Large intestine (tissue), 3 donors: ENCODE measurements around the gene MGAT4B. TPM values are rescaled to one million over a fixed set of nuclear protein-coding genes. Genes with fewer than 3 reads are reported as not detected.

ENCODE experiments used
- DNase-seq, 2 donors: peaks; one replicate each; pipeline versions ENCODE4 v3.0.0 to v3.0.0-alpha.2; 2013
- H3K27ac ChIP-seq: one replicate; pipeline ENCODE4 v1.5.1; 2013; ENCODE audit warnings: low read length
- H3K27me3 ChIP-seq: 2 replicates; pipeline ENCODE4 v1.6.1; 2013; ENCODE audit warnings: low read length; ENCODE audit not compliant: control insufficient read depth, insufficient read depth
- H3K36me3 ChIP-seq: 2 replicates; pipeline ENCODE4 v1.6.1; 2013; ENCODE audit warnings: low read length; ENCODE audit not compliant: control insufficient read depth, insufficient read depth
- H3K4me1 ChIP-seq: one replicate; pipeline ENCODE4 v1.6.1; 2013; ENCODE audit warnings: low read length; ENCODE audit not compliant: control insufficient read depth, insufficient read depth
- H3K4me3 ChIP-seq: one replicate; pipeline ENCODE4 v1.5.1; 2013; ENCODE audit warnings: low read length
- H3K9me3 ChIP-seq: one replicate; pipeline ENCODE4 v1.6.1; 2013; ENCODE audit warnings: mild to moderate bottlenecking, low read depth, low read length, moderate library complexity; ENCODE audit not compliant: control insufficient read depth
- WGBS: methylation state at CpG from one replicate; pipeline ENCODE4 v1.1.5; 2013; ENCODE audit warnings: low lambda C conversion rate; ENCODE audit not compliant: insufficient coverage; 5-methylcytosine and 5-hydroxymethylcytosine counted together
- polyA plus RNA-seq: library from polyadenylated mRNA; unstranded; fragments of 120-200 nt; gene quantifications from one replicate; pipeline ENCODE4 v1.2.1, GENCODE V29; 2013

Gene MGAT4B
- polyA plus RNA-seq, 1 donor, result 185 TPM

DNA sequence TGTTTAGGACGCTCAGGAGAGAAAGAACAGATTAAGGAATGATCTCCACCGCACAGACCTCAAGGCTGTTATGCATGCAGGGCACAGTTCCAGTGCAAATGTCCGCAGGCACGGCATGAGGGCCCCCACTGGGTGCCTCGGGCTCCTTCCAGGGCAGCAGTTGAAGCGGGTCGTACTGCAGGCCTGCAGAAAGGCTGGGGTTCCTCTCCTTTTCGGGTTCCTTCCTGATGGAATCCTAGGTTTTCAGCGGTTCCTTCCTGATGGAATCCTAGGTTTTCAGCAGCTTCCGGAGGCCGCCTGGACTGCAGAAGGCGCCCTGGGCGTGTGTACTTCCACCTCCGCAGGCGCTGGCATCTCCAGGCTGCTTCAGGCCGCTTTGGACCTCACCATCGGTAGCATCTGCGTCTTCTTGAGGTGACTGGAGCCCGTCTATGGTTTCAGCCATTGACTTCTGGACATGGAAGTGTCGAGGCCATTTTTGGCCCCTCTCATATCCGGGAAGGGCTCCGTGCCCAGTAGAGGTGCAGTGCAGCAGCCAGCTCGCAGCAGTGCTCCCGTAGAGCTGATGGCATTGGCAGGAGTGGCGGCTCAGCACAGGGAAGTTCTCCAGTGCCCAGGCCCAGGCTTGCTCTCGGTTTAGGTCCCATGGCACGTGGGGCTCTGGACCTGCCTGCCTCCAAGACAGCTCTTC, 5.6 kb upstream of the MGAT4B start:
- WGBS, result no CpG with 5 or more reads among the region's 27 CpGs
- Histone ChIP-seq H3K27me3 (no peaks in the 10 kb centered on the region), H3K4me1 (peaks cover 13% of the 10 kb centered on the region), H3K27ac (no peak overlapping the region), H3K9me3 (no peaks in the 10 kb centered on the region), H3K4me3 (no peak overlapping the region), H3K36me3 (peaks cover 12% of the 10 kb centered on the region)
- no peak for DNase-seq

DNA sequence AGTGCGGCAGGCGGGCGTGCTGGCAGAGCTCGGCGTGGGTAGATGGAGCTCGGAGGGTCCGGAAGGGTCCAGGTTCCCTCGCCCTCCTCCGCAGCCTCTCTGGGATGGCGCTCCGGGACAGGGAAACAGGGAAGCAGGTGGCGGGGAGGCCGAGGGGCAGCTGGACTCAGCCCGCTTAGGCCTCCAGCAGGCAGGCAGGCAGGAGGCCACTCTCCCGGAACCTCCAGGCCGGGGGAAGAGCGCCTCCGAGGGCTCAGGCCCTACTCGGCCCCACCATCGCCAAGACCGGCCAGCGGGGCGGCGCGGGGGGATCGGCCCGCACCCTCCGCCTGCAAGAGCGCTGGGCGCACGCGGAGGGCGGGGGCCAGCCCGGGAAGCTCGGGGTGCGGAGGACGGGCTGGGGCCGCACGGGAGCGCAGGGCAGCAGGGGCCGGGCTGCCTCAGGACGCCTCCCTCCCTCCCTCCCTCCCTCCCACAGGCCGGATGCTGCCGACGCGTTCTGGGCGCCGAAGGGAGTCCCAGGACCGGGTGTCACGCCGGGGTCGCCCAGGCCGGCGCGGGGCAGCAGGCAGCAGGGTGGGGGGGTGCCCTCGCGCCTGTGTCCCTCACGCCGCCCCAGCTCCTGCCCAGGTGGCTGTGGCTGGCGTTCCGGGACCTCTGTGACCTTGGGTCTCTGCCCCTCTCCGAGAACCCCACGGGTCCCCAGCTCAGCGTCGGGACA, 977 bp downstream of the MGAT4B start:
- H3K36me3 ChIP-seq, result peaks cover 15% of the 10 kb centered on the region
- peak overlapping the region; percentile 65 for H3K4me3 ChIP-seq
- WGBS, result no CpG with 5 or more reads among the region's 65 CpGs
- peaks cover 35% of the 10 kb centered on the region for H3K4me1 ChIP-seq
- H3K27ac ChIP-seq, result peak overlapping the region; percentile 81
- peak in 1 of 2 donors; percentile 79 for DNase-seq
- no peaks in the 10 kb centered on the region for H3K27me3 ChIP-seq
- no peaks in the 10 kb centered on the region for H3K9me3 ChIP-seq

DNA sequence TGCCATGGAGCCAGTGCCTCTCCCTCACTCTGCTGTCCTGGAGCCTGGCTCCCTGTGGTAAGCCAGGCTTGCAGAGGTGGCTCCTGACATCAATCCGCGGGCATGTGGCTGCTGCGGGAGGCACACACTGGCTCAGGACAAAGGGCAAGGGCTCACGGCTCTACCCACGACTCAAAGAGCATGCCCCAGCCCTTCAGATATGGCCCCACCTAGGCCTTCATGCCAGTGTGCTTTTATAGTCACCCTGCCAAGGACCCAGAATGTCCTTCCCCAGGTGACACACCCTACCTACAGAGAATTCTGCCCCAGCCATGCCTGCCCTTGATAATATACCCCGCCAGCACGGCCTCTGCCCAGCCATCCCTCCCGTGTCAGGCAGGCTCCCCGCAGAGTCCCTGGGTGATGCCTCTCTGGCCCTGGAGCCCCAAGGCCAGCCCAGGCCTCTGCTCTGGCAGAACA, 1.6 kb downstream of the MGAT4B start:
- H3K4me3 ChIP-seq, result peak overlapping the region; percentile 65
- no peaks in the 10 kb centered on the region for H3K27me3 ChIP-seq
- H3K27ac ChIP-seq, result peak overlapping the region; percentile 74
- WGBS, result no CpG with 5 or more reads among the region's 9 CpGs
- DNase-seq, result peak in 1 of 2 donors; percentile 77
- H3K4me1 ChIP-seq, result peaks cover 35% of the 10 kb centered on the region
- H3K9me3 ChIP-seq, result no peaks in the 10 kb centered on the region
- H3K36me3 ChIP-seq, result peaks cover 20% of the 10 kb centered on the region

DNA sequence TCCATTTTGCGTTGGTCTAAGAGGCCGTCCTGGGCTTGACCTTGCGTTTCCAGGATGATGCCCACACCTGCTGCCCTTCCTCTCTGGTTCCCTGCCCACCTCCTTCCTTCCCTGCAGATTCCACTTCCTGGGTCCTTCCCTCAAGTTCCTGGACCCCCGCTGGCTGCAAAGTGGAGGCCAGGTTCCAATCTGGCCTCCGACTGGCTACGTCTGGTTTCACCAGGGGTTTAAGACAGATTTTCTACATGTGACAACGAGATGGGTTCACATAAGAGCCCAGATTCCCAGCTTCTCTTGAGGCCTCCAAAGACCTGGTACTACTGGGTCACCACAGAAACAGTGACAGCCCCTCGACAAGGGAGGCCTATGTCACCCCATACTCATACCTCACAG, 2.1 kb downstream of the MGAT4B start:
- WGBS, result 88% methylated on average over 3 of the region's 8 CpGs
- H3K27ac ChIP-seq, result peak overlapping the region; percentile 74
- DNase-seq, result no peak

DNA sequence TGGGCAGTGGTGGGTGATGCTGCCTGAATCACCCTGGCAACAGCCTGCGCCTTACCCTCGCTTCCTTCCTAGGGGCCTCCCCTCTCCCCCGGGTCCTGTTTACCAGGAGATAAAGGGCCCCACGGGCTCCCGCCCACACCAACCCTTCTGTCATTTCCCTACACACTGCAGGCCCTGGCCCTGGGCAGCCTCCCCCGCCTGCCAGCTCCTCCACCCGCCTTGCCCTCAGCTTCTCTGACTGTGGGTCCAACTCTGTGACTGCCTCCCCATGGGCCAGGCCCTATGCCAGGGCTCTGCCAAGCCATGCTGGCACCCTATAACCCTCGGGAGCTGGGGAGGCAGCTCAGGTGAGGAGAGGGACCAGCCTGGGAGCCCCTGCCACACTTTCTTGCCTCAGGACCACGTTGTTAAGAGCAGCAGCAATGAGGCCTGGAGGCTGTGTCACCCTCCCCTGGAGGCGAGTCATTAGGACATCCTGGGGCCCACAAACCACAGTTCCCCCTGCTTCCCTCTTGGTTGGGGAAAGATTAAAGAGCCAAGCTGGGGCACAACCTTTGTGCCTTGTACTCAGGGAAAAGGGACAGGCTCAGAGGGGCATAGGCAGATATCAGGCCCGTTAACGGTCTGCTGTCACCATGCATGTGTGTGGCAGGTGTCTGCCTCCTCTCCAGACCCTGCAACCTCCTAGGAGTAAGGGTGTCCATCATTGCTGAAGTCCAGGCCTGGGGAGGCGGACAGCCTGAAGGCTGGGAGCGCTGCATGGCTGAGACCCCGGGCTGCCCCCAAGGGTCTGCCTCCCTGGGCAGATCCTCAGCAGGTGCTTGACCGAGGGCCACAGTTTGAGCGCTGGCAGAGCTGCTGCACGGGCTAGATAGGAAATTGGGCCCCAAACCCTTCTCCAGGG, 2.8 kb downstream of the MGAT4B start:
- H3K4me3 ChIP-seq, result no peak overlapping the region
- WGBS, result no CpG with 5 or more reads among the region's 18 CpGs
- no peak for DNase-seq

More for the DNA sequence above, 2.1 kb downstream of the MGAT4B start:
- Histone ChIP-seq H3K36me3 (peaks cover 26% of the 10 kb centered on the region), H3K4me1 (peaks cover 35% of the 10 kb centered on the region), H3K9me3 (no peaks in the 10 kb centered on the region), H3K27me3 (no peaks in the 10 kb centered on the region), H3K4me3 (peak overlapping the region; percentile 65)

GRCh38 chr5:179802950-179803562, 3.6 kb downstream of the MGAT4B start:
- DNase-seq, result no peak
- Histone ChIP-seq H3K9me3 (peaks cover 2% of the 10 kb centered on the region), H3K36me3 (peaks cover 41% of the 10 kb centered on the region), H3K4me3 (no peak overlapping the region), H3K4me1 (peaks cover 33% of the 10 kb centered on the region), H3K27me3 (no peaks in the 10 kb centered on the region), H3K27ac (no peak overlapping the region)
- WGBS, result no CpG with 5 or more reads among the region's 11 CpGs

More for the DNA sequence above, 2.8 kb downstream of the MGAT4B start:
- H3K27me3 ChIP-seq, result no peaks in the 10 kb centered on the region
- H3K27ac ChIP-seq, result no peak overlapping the region
- peaks cover 35% of the 10 kb centered on the region for H3K4me1 ChIP-seq
- H3K9me3 ChIP-seq, result no peaks in the 10 kb centered on the region
- peaks cover 32% of the 10 kb centered on the region for H3K36me3 ChIP-seq

DNA sequence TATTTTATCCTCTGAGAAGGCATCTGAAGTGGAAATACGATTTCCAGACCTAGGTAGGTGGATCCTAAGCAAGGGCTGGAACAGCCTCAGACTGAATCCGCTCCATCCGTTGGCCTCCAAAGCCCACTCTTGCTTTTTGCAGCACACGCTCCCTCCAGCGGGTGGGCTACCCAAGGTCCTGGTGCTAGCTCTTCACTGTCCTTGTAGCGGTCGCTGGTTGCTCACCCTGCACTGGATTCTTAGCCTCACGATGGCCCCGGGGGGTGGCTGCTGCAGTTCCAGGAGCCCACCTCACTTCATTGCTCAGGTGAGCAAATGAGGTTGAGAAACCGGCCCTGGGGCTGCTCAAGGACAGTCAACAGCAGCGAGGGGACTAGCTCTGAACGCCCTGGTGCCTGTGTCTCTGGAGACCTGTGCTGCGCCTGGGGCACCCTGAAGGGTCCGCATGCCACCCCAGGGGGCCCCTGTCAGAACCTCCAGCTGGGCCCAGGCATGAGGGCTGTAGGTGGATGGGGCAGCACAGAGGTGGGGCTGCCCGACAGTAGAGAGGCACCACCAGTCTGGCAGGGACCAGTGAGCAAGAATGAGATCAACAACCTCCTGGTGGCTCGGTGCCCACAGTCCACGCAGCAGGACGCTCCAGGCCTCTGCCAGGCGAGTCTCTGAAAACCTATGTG, 4.3 kb downstream of the MGAT4B start:
- Histone ChIP-seq H3K27me3 (no peaks in the 10 kb centered on the region), H3K4me1 (peaks cover 29% of the 10 kb centered on the region), H3K4me3 (no peak overlapping the region), H3K27ac (no peak overlapping the region), H3K36me3 (peaks cover 46% of the 10 kb centered on the region), H3K9me3 (peaks cover 4% of the 10 kb centered on the region)
- WGBS, result no CpG with 5 or more reads among the region's 19 CpGs
- no peak for DNase-seq

DNA sequence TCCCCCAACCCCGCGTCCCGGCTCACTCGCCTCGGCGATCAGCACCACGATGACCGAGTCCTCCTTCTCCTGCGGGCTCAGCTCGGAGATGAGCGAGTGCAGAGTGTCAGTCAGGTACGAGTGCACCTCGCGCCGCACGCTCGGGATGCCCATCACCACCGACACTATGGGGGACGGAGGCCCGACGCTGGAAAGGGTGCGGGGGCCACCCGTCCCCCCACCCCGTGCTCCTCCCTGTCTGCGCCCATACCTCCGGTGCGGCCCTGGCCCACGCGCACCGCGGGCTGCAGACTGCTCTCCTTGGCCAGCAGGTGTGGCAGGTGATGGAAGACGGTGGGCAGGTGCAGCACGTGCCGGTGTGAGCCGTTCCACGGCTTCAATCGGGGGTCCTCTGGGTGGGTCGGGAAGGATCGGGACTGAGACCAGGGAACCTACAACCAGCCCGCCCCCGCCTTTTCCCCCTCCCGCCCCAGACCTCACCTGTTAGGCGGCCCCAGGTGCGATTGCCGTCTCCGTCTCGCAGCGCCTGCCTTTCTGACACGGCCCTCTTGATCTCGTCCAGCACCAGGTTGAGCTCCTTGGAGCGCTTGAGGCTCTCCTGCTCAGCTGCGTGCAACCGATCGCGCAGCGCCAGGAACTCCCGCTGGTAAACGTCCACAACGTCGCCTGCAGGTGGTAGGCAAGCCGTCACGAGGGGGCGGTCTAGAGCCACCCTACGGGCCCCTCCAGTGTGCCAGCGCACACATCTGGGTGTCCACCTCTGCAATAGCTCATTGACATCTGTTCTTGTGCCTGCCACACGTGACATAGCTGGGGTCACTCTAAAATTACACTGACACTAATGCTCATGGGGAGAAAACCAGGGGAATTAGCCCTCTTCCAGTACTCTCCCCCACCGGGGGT, 5.1 kb downstream of the MGAT4B start:
- peak; percentile 67 to 69 for DNase-seq
- H3K27ac ChIP-seq, result no peak overlapping the region
- H3K4me1 ChIP-seq, result peaks cover 29% of the 10 kb centered on the region
- no CpG with 5 or more reads among the region's 67 CpGs for WGBS
- H3K27me3 ChIP-seq, result no peaks in the 10 kb centered on the region
- H3K9me3 ChIP-seq, result peaks cover 4% of the 10 kb centered on the region
- H3K4me3 ChIP-seq, result no peak overlapping the region
- H3K36me3 ChIP-seq, result peaks cover 51% of the 10 kb centered on the region

DNA sequence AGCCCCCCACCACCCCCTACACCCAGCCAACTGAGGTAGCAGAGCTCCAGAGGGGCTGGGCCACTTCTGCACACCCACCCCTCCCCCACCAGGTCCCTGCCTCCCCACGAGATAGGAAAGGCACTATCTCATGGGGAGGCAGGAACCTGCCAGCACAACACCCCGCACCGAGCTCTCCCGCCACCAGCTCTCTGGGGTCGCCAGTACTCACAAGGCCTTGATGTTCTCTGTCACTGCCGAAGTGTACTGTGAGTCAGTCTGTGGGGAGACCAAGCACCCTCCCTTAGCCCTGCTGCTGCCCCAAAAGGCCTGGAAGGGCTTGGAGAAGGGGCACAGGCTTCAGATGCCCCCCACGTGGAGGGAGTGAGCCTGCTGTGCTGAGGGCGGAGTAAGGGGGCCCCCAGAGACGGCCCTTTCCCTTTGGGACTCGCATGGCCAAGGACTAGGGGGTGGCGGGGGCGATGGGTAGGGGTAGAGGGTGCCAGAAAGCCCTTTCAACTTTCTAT, 5.9 kb downstream of the MGAT4B start:
- peaks cover 51% of the 10 kb centered on the region for H3K36me3 ChIP-seq
- no peaks in the 10 kb centered on the region for H3K27me3 ChIP-seq
- H3K4me3 ChIP-seq, result no peak overlapping the region
- H3K27ac ChIP-seq, result no peak overlapping the region
- no CpG with 5 or more reads among the region's 12 CpGs for WGBS
- H3K9me3 ChIP-seq, result peaks cover 4% of the 10 kb centered on the region
- peaks cover 29% of the 10 kb centered on the region for H3K4me1 ChIP-seq
- DNase-seq, result no peak
